Spleen (tissue), 7 donors: ENCODE data around the gene METAP1D.

Experiments used
- CTCF ChIP-seq, 11 experiments: fragments of 200-600 bp in 7 of 11; fragments of 450-650 bp in 4 of 11; sonication (generic) in 4 of 11; IDR thresholded peaks in 8 of 11; conservative IDR thresholded peaks in 3 of 11; 1 replicate in 7 of 11; 2 replicates in 4 of 11; pipeline versions ENCODE4 v1.4.0 to v1.8.0; 2016 to 2021; ENCODE audit warnings: antibody characterized with exemption in 11 of 11, inconsistent platforms in 4 of 11, mild to moderate bottlenecking in 1 of 11
- POLR2A ChIP-seq, 3 donors: fragments of 450-650 bp; IDR thresholded peaks; one replicate each; pipeline ENCODE4 v1.5.1; 2017; ENCODE audit warnings: antibody characterized with exemption in 3 of 3, mild to moderate bottlenecking in 1 of 3
- POLR2AphosphoS5 ChIP-seq, 3 donors: sonication (generic); formaldehyde crosslinking; IDR thresholded peaks; one replicate each; pipeline ENCODE4 v1.5.1; 2017; ENCODE audit warnings: antibody characterized with exemption in 3 of 3
- donor health status: DM: no; HTN: no; CAD: no; lungs with moderate emphysema.
- donor health status: DM: no; HTN: no; CAD: no.
- donor health status: DM: no; HTN: no; CAD: no.

- TF ChIP-seq CTCF (IDR thresholded peaks at IDR 0.05 in 8 of 11, conservative IDR thresholded peaks at IDR 0.05 in 3 of 11): no peak
- no peak for TF ChIP-seq POLR2A (IDR thresholded peaks at IDR 0.05)
- peak in 2 of 3 donors; percentile 17 to 59 for TF ChIP-seq POLR2AphosphoS5 (IDR thresholded peaks at IDR 0.05)
Observed at GRCh38 chr2:172098650-172099471, 99.1 kb downstream of the METAP1D start.
